Measurements from ENCODE around the gene LHFPL2.
"Not testable (repeated sequence)": the region's sequence is repeated elsewhere in the genome, so short reads cannot be mapped to it uniquely, and the experiment has no call there.

LHFPL2 gene

GRCh38 chr5:78638973-78639669, 9.5 kb downstream of the LHFPL2 start:
- no peak for DNase-seq

DNA sequence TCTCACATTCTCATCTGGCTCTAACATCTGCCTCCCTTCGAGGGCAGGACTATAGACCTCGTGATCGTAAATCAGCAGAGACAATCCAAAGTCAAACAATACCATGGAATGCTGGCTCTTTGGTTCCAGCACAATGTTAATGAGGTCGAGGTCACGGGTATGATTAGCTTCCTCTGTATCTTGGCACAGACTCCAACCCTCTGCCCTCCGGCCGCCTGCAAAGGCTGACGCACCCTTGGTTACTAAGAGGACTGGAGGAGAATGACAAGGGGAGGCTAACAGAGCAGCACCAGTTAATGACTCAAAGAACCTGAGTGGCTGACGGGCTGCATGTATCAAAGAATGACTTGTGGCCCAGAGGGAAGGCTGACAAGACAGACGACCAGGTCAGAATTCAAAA, 10.1 kb downstream of the LHFPL2 start:
- DNase-seq, result no peak

DNA sequence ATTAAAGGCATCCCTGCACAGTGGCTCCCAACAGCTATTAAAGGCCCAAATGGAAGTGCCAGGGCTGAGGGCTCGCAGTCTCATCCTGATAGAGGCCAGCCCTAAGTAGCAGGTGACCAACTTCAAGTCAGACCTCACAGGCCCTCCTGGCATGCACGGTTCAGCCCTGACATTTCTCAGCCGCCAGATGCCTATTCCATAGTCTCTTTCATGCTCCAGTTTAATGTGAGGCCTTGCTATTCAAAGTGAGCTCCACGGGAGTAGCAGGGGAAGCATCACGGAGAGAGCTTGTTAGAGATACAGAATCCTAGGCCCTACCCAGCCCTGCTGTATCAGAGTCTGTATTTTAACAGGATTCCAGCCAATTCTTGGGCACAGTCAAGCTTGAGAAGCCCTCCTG, 11.1 kb downstream of the LHFPL2 start:
- no peak for DNase-seq

DNA sequence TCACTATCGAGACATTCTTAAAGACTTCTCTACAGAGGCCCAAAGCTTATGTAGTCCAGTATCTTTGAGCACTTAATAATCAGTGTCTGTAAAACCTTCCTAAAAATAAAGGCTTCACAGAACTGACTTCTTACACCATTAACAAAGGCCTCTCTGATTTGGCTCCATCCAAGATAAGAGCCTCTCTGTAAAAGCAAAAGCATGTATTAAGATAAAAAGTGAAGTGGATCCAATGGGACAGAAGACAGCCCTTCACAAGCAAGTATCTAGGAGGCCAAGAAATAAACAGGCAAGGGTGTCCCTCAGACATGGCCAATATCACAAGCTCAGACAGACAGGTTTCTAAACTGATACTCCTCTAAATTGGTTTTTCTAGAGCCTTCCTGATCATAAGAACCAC, 11.9 kb downstream of the LHFPL2 start:
- DNase-seq, result no peak

- no peak for DNase-seq
Observed at GRCh38 chr5:78634634-78635033, 13.9 kb downstream of the LHFPL2 start.

GRCh38 chr5:78634229-78634628, 14.3 kb downstream of the LHFPL2 start:
- no peak for DNase-seq

DNA sequence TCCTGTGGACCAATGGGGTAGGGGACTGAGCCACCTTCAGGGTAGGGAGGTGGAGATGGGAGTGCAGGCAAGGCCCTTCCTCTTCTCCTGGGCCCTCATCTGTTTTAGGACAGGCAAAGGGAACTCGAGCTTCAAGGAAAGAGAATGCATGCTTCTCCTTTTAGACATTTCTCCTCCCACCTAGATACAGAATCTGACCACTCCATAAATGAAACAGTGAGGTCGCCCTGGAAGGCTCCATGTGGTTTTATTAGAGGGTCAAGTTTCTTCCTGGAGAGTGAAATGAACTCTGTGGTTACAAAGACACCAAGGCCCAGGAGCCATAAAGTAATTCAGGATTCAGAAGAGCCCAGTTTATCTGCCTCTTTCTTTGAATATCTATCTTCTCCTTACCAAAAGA, 14.9 kb downstream of the LHFPL2 start:
- DNase-seq, result no peak

DNA sequence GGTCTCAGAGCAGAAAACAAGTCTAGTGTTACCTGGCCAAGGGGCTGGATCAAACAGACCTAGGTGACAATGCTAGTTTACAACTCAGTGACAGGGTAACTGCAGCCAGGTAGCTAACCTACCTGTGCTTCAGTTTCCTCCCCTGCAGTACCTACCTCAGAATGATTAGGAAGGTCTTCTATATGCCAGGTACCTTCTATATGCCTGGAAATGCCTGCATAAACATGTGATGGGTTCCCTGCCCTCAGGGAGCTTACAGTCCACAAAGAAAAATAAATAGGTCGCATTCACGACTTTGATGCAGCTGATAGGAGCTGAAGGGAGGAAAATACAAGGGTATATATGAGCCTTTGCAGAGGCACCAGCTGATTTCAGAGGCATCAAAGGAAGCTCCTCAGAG, 16.1 kb downstream of the LHFPL2 start:
- no peak for DNase-seq

- no peak for DNase-seq
Observed at GRCh38 chr5:78631931-78632330, 16.6 kb downstream of the LHFPL2 start.

- no peak for DNase-seq
Observed at GRCh38 chr5:78630047-78630446, 18.5 kb downstream of the LHFPL2 start.

GRCh38 chr5:78629624-78630023, 18.9 kb downstream of the LHFPL2 start:
- no peak for DNase-seq

DNA sequence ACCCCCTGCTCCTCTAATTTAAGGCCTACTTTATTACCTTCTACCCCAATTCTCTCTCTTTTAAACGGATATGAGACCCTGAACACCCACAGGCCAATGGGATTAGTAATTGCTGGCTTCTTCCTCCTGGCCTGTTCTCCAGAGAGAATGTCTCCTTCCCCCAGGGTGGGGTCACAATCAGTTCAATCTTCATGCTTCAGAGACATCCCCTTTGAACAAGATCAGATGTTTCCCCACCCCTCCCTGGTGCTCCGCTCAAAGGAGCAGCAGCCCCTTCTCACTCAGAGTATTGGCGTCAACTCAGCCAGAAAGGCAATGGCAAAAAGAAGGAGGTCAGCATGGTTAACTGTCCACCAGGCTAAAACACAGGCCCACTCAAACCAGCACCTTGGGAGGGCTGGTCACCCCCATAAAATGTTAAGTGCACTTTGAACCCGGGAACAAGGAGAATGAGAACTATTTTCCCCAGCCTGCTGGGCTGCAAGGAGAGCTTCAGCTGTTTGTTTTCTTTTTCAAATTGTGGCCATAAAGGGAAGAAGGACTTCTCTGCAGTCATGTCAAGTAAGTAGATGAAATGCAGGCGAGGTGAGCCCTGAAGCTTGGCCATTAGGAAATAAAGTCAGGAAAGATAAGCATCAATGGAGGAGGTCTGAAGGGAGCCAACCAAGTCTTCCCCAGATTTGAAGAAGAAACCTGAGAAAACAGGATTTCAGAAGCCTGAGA, 20.1 kb downstream of the LHFPL2 start:
- DNase-seq, result no peak

- DNase-seq, result no peak
Observed at GRCh38 chr5:78627766-78628165, 20.8 kb downstream of the LHFPL2 start.

- no peak for DNase-seq
Observed at GRCh38 chr5:78627175-78627574, 21.4 kb downstream of the LHFPL2 start.

- DNase-seq, result no peak
Observed at GRCh38 chr5:78626009-78626571, 22.5 kb downstream of the LHFPL2 start.

DNA sequence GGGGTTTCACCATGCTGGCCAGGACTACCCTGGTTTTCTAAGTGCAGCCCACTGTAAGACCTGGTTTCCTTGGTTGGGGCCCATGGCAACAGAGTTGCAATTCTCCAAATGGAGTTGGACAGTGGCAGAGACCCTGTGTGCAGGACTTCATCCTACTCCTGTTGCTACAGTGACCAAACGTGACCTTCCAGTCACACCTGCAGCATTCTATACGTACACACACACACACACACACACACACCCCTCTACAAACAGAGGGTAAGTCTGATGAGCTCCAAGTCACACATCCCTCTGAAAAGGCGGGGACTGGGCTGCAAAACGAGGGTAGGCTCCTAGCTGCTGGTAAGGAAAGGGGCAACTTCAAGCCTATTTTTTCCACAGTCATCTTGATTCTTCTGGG, 23.6 kb downstream of the LHFPL2 start:
- no peak for DNase-seq

GRCh38 chr5:78624011-78624541, 24.5 kb downstream of the LHFPL2 start:
- no peak for DNase-seq

- no peak for DNase-seq
Observed at GRCh38 chr5:78622302-78622971, 26.1 kb downstream of the LHFPL2 start.

DNA sequence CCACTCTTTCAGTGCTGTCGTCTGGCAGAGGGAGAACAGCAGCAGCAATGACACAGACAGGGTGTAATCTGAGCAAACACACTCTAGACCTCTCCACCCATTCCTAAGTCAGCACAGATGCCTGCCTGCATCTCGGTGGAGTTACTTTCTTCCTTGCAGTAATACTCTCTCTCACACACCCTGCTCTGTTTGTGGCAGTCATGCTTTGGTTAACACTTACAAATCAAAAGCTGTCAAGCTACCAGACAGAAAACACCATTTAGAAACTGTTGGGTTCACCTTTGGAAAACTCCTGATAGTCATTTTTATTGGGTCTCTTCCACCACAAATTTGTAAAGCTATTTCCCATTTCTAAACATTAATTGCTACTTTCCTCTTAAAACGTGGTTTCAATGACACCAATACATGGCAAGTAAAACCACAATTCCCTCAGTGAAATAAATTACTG, 27.3 kb downstream of the LHFPL2 start:
- DNase-seq, result no peak

GRCh38 chr5:78620119-78620518, 28.5 kb downstream of the LHFPL2 start:
- DNase-seq, result not testable (repeated sequence)

GRCh38 chr5:78618303-78618702, 30.3 kb downstream of the LHFPL2 start:
- no peak for DNase-seq

GRCh38 chr5:78615697-78616096, 32.9 kb downstream of the LHFPL2 start:
- DNase-seq, result no peak

GRCh38 chr5:78614816-78615215, 33.8 kb downstream of the LHFPL2 start:
- no peak for DNase-seq

Data from NCI-H1092 treated with DMSO at 0.1 percent for 48 hours (cell line).